WERI-Rb-1 (cell line): ENCODE results near the gene C10orf95.

Source experiments
- DNase-seq: peaks from one replicate; pipeline ENCODE4 v3.0.0-alpha.2; 2020
- H3K27ac ChIP-seq: fragments of 250-450 bp; sonication (Bioruptor Pico); 2 replicates; pipeline ENCODE4 v1.5.1; 2020; ENCODE audit warnings: mild to moderate bottlenecking, moderate library complexity
- H3K27me3 ChIP-seq: fragments of 250-450 bp; sonication (Bioruptor Pico); 2 replicates; pipeline ENCODE4 v1.5.1; 2021; ENCODE audit warnings: mild to moderate bottlenecking, low read depth, moderate library complexity; ENCODE audit not compliant: insufficient read depth, severe bottlenecking
- H3K36me3 ChIP-seq: fragments of 250-450 bp; sonication (Bioruptor Pico); 2 replicates; pipeline ENCODE4 v1.5.1; 2020; ENCODE audit warnings: mild to moderate bottlenecking, moderate library complexity
- H3K4me3 ChIP-seq: 2 replicates; pipeline ENCODE4 v1.5.1; 2011; ENCODE audit warnings: low read depth, mild to moderate bottlenecking, control low read depth, low read length
- H3K9me3 ChIP-seq: fragments of 250-450 bp; sonication (Bioruptor Pico); 2 replicates; pipeline ENCODE4 v1.5.1; 2021; ENCODE audit warnings: mild to moderate bottlenecking, moderate library complexity; ENCODE audit not compliant: severe bottlenecking
- CTCF ChIP-seq: IDR thresholded peaks from 2 replicates; pipeline ENCODE4 v1.5.1; 2011; ENCODE audit warnings: low read depth, mild to moderate bottlenecking, control low read depth, inconsistent platforms, low read length

Gene C10orf95

GRCh38 chr10:102418622-102419268 is 32.6 kb downstream of the C10orf95 start, which contains the start of gene PSD:
PSD (minus strand) TSS chr10:102418785; CDS start chr10:102417038, 1,747 bp downstream.
- DNase-seq = peak; percentile 92
- peak within 1 kb of the TSS; percentile 99 for H3K27ac ChIP-seq
- no peak for TF ChIP-seq CTCF
- no peaks in the 10 kb centered on the region for H3K27me3 ChIP-seq
- peaks cover 50% of the 10 kb centered on the region for H3K36me3 ChIP-seq
- no peaks in the 10 kb centered on the region for H3K9me3 ChIP-seq
- H3K4me3 ChIP-seq = peak within 1 kb of the TSS; percentile 88

DNA sequence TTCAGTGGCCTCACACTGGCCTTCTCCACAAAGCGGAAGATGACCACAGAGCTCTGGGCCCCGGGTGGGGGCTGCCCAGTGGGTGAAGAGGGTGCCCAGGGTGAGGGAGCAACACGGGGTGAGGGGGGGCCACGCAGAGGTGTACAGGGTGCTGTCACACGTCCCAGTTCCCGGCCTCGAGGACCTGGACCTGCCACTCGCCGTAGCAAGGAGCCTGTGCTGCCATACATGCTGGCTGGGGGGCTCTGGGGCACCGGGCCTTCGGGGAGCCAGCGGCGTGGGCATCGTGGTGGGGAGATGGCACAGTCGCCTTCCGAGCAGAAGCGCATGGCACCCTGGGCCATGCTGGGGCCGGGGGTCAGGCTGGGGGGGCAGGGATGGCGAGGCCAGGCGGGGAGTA is 34.6 kb downstream of the C10orf95 start:
- no peaks in the 10 kb centered on the region for H3K9me3 ChIP-seq
- TF ChIP-seq CTCF = no peak
- peak overlapping the region; percentile 99 for H3K27ac ChIP-seq
- no peak for DNase-seq
- peaks cover 52% of the 10 kb centered on the region for H3K36me3 ChIP-seq
- no peaks in the 10 kb centered on the region for H3K27me3 ChIP-seq
- H3K4me3 ChIP-seq = peak overlapping the region; percentile 21

GRCh38 chr10:102416283-102416682 is 35.1 kb downstream of the C10orf95 start:
- TF ChIP-seq CTCF = no peak
- H3K27ac ChIP-seq = peak overlapping the region; percentile 99
- no peaks in the 10 kb centered on the region for H3K9me3 ChIP-seq
- peak; percentile 81 for DNase-seq
- peak overlapping the region; percentile 21 for H3K4me3 ChIP-seq
- H3K27me3 ChIP-seq = no peaks in the 10 kb centered on the region
- H3K36me3 ChIP-seq = peaks cover 52% of the 10 kb centered on the region

DNA sequence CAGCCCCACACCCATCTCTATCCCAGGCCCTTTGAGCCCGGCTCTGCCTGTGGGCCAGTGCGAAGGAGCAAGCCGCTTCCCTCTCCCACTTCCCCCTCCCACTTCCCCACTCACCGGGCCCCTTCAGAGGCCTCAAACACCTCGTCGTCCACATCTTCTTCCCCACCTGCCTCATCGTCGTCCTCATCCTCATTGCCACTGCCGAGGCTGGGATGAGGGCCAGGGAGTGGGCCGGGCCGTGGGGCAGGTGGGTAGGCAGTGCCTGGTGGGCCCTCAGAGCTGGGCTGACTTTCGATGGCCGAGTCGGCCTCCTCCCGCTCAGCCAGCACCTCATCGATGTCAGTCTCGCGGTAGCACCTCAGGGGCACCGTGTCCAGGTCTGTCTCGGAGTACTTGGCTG is 36.6 kb downstream of the C10orf95 start:
- H3K27me3 ChIP-seq = no peaks in the 10 kb centered on the region

GRCh38 chr10:102413806-102414561 is 37.4 kb downstream of the C10orf95 start:
- peak overlapping the region; percentile 99 for H3K27ac ChIP-seq
- H3K27me3 ChIP-seq = no peaks in the 10 kb centered on the region
- H3K9me3 ChIP-seq = no peaks in the 10 kb centered on the region

More for the DNA sequence above, 36.6 kb downstream of the C10orf95 start:
- Histone ChIP-seq H3K27ac (peak overlapping the region; percentile 99), H3K4me3 (no peak overlapping the region), H3K36me3 (peaks cover 62% of the 10 kb centered on the region), H3K9me3 (no peaks in the 10 kb centered on the region)
- no peak for DNase-seq
- TF ChIP-seq CTCF = no peak

More at GRCh38 chr10:102413806-102414561, 37.4 kb downstream of the C10orf95 start:
- DNase-seq = peak; percentile 52
- Histone ChIP-seq H3K36me3 (peaks cover 66% of the 10 kb centered on the region), H3K4me3 (no peak overlapping the region)
- no peak for TF ChIP-seq CTCF
